OCI-LY1 (cell line): ENCODE data around the gene PSME1.

Experiments
- H2AFZ ChIP-seq: fragments of 200-600 bp; sonication (generic), shearing (Covaris generic); 2 replicates; pipeline ENCODE4 v1.6.0; 2014; ENCODE audit warnings: antibody characterized with exemption, mild to moderate bottlenecking, low read length
- H3F3A ChIP-seq: fragments of 200-600 bp; sonication (generic), shearing (Covaris generic); 2 replicates; pipeline ENCODE4 v1.6.0; 2014; ENCODE audit warnings: mild to moderate bottlenecking, antibody characterized with exemption, low read length, moderate library complexity; ENCODE audit not compliant: insufficient read depth
- H3K27ac ChIP-seq: fragments of 200-600 bp; sonication (generic); 2 replicates; pipeline ENCODE4 v1.5.1; 2014; ENCODE audit warnings: low read length, mixed run types, mild to moderate bottlenecking, low read depth; ENCODE audit not compliant: poor library complexity, severe bottlenecking
- H3K27me3 ChIP-seq: fragments of 200-600 bp; sonication (generic); 2 replicates; pipeline ENCODE4 v1.6.0; 2014; ENCODE audit warnings: antibody characterized with exemption, mild to moderate bottlenecking, low read length, moderate library complexity; ENCODE audit not compliant: insufficient read depth
- H3K36me3 ChIP-seq: fragments of 200-600 bp; sonication (generic); 2 replicates; pipeline ENCODE4 v1.6.1; 2014; ENCODE audit warnings: mild to moderate bottlenecking, antibody characterized with exemption, low read length, moderate library complexity, mixed read lengths; ENCODE audit not compliant: insufficient read depth
- H3K4me1 ChIP-seq: fragments of 200-600 bp; sonication (generic); 2 replicates; pipeline ENCODE4 v1.5.1; 2014; ENCODE audit warnings: mild to moderate bottlenecking, low read length, moderate library complexity; ENCODE audit not compliant: insufficient read depth, severe bottlenecking
- H3K4me2 ChIP-seq: fragments of 200-600 bp; sonication (generic), shearing (Covaris generic); 2 replicates; pipeline ENCODE4 v1.6.1; 2014; ENCODE audit warnings: low read length
- H3K4me3 ChIP-seq: fragments of 200-600 bp; sonication (generic); 2 replicates; pipeline ENCODE4 v1.5.1; 2014; ENCODE audit warnings: low read length, low read depth, mild to moderate bottlenecking, mixed read lengths; ENCODE audit not compliant: poor library complexity, severe bottlenecking
- H3K79me2 ChIP-seq: fragments of 200-600 bp; shearing (Covaris generic); 2 replicates; pipeline ENCODE4 v1.6.1; 2016; ENCODE audit warnings: mixed run types, low read length, mixed read lengths; ENCODE audit not compliant: insufficient read depth
- H3K9ac ChIP-seq: fragments of 200-600 bp; sonication (generic), shearing (Covaris generic); 2 replicates; pipeline ENCODE4 v1.6.1; 2014; ENCODE audit warnings: mild to moderate bottlenecking, low read length, mixed read lengths
- H3K9me2 ChIP-seq: fragments of 200-600 bp; sonication (generic), shearing (Covaris generic); 2 replicates; pipeline ENCODE4 v1.6.1; 2014; ENCODE audit warnings: low read depth, mild to moderate bottlenecking, low read length, mixed read lengths
- H3K9me3 ChIP-seq: fragments of 200-600 bp; shearing (Covaris generic); 2 replicates; pipeline ENCODE4 v1.6.1; 2014; ENCODE audit warnings: low read length, mixed read lengths
- H4K20me1 ChIP-seq: fragments of 200-600 bp; sonication (generic), shearing (Covaris generic); 2 replicates; pipeline ENCODE4 v1.6.0; 2016; ENCODE audit warnings: mild to moderate bottlenecking, low read length; ENCODE audit not compliant: insufficient read depth
- EZH2 ChIP-seq: fragments of 200-600 bp; sonication (generic), shearing (Covaris generic); IDR thresholded peaks from 2 replicates; pipeline ENCODE4 v1.8.0; 2017; ENCODE audit warnings: borderline replicate concordance, mixed run types, mild to moderate bottlenecking, antibody characterized with exemption, low read length, moderate library complexity, mixed read lengths
- TF ChIP-seq, protein P1 (sequence below): fragments of 200-600 bp; sonication (generic), shearing (Covaris generic); IDR thresholded peaks from 2 replicates; pipeline ENCODE4 v1.5.1; 2017; ENCODE audit warnings: mild to moderate bottlenecking, antibody characterized with exemption, low read length, moderate library complexity, mixed read lengths

PSME1 gene

GRCh38 chr14:24172871-24173281, 36.9 kb downstream of the PSME1 start:
- H3K9me3 ChIP-seq = no peaks in the 10 kb centered on the region
- H3K27ac ChIP-seq = no peak overlapping the region
- H3K9ac ChIP-seq = no peak overlapping the region
- H2AFZ ChIP-seq = no peak overlapping the region
- H3K4me3 ChIP-seq = no peak overlapping the region
- H3K4me1 ChIP-seq = no peaks in the 10 kb centered on the region
- H3K79me2 ChIP-seq = no peaks in the 10 kb centered on the region
- no peaks in the 10 kb centered on the region for H3K9me2 ChIP-seq
- no peak overlapping the region for H3K4me2 ChIP-seq
- H3F3A ChIP-seq = no peaks in the 10 kb centered on the region
- H4K20me1 ChIP-seq = no peaks in the 10 kb centered on the region
- peaks cover 13% of the 10 kb centered on the region for H3K36me3 ChIP-seq
- H3K27me3 ChIP-seq = no peaks in the 10 kb centered on the region
- no peak for TF ChIP-seq EZH2
- TF ChIP-seq, protein P1, sequence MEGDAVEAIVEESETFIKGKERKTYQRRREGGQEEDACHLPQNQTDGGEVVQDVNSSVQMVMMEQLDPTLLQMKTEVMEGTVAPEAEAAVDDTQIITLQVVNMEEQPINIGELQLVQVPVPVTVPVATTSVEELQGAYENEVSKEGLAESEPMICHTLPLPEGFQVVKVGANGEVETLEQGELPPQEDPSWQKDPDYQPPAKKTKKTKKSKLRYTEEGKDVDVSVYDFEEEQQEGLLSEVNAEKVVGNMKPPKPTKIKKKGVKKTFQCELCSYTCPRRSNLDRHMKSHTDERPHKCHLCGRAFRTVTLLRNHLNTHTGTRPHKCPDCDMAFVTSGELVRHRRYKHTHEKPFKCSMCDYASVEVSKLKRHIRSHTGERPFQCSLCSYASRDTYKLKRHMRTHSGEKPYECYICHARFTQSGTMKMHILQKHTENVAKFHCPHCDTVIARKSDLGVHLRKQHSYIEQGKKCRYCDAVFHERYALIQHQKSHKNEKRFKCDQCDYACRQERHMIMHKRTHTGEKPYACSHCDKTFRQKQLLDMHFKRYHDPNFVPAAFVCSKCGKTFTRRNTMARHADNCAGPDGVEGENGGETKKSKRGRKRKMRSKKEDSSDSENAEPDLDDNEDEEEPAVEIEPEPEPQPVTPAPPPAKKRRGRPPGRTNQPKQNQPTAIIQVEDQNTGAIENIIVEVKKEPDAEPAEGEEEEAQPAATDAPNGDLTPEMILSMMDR = no peak

- Histone ChIP-seq H3K4me1 (no peaks in the 10 kb centered on the region), H2AFZ (no peak overlapping the region), H3K9me3 (no peaks in the 10 kb centered on the region), H3K36me3 (peaks cover 45% of the 10 kb centered on the region), H4K20me1 (no peaks in the 10 kb centered on the region), H3K9me2 (no peaks in the 10 kb centered on the region), H3K9ac (no peak overlapping the region), H3K4me3 (no peak overlapping the region), H3K27me3 (no peaks in the 10 kb centered on the region), H3K4me2 (no peak overlapping the region), H3F3A (no peaks in the 10 kb centered on the region), H3K79me2 (no peaks in the 10 kb centered on the region), H3K27ac (no peak overlapping the region)
- TF ChIP-seq EZH2 = no peak
- TF ChIP-seq, protein P1 = no peak
Measured at GRCh38 chr14:24176599-24176998, 40.6 kb downstream of the PSME1 start.

GRCh38 chr14:24177041-24177825, 41.2 kb downstream of the PSME1 start:
- TF ChIP-seq, protein P1 = no peak
- Histone ChIP-seq H3K9ac (no peak overlapping the region), H3K9me2 (no peaks in the 10 kb centered on the region), H4K20me1 (no peaks in the 10 kb centered on the region), H3K79me2 (no peaks in the 10 kb centered on the region), H3K4me3 (no peak overlapping the region), H3K27ac (no peak overlapping the region), H3K36me3 (peaks cover 50% of the 10 kb centered on the region), H3K4me1 (no peaks in the 10 kb centered on the region), H2AFZ (no peak overlapping the region), H3K9me3 (no peaks in the 10 kb centered on the region), H3F3A (no peaks in the 10 kb centered on the region), H3K4me2 (no peak overlapping the region), H3K27me3 (no peaks in the 10 kb centered on the region)
